ENCODE data around the gene MPST.

Gene MPST

DNA sequence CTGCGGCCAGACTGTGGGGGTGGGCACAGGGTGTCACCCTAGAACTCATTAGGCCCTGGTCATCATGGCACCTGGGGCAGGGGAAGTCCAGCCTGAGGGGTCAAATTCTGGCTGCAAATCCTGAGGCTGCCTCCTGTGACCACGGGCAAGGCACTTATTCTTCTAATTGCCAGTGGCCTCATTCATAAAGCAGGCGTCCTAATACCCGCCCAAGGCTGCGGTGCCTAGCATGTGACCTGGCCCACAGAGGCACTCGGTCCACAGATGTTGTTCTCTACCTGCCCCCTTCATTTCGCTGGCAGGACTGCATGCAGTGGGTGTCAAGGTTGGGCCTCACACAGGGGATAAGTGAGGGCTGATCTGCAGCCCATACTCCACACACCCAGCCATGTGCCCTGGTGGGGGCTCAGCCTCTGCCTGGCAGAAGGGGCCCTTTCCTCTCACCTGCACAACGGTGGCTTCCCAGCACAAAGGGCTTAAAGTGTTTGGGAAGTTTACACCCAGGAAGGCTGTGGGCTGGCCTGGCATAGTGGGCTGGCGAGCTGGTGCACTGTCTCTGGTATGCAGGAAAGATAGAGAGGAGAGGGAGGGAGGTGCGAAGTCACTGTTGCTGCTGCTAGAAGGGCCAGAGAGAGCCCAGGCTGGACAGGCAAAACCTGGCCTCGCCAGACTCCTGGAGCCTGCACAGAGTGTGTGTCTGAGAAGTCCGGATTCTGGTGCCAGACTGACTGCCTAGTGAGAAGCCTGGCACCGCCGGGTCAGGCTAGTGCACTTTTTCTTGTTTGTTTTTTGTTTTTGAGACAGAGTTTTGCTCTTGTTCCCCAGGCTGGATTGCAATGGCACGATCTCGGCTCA is 3.2 kb downstream of the MPST start:
- H3K4me3 ChIP-seq (ENCODE audit: low read depth, low read length): no peak overlapping the region
- H3K27me3 ChIP-seq: no peaks in the 10 kb centered on the region
- H3K4me1 ChIP-seq: peaks cover 6% of the 10 kb centered on the region
- peaks cover 54% of the 10 kb centered on the region for H3K36me3 ChIP-seq
- TF ChIP-seq, protein P1, sequence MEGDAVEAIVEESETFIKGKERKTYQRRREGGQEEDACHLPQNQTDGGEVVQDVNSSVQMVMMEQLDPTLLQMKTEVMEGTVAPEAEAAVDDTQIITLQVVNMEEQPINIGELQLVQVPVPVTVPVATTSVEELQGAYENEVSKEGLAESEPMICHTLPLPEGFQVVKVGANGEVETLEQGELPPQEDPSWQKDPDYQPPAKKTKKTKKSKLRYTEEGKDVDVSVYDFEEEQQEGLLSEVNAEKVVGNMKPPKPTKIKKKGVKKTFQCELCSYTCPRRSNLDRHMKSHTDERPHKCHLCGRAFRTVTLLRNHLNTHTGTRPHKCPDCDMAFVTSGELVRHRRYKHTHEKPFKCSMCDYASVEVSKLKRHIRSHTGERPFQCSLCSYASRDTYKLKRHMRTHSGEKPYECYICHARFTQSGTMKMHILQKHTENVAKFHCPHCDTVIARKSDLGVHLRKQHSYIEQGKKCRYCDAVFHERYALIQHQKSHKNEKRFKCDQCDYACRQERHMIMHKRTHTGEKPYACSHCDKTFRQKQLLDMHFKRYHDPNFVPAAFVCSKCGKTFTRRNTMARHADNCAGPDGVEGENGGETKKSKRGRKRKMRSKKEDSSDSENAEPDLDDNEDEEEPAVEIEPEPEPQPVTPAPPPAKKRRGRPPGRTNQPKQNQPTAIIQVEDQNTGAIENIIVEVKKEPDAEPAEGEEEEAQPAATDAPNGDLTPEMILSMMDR (IDR thresholded peaks at IDR 0.05; ENCODE audit: low read depth, low read length): no peak
- H3K9me3 ChIP-seq: no peaks in the 10 kb centered on the region
- DNase-seq: no peak

DNA sequence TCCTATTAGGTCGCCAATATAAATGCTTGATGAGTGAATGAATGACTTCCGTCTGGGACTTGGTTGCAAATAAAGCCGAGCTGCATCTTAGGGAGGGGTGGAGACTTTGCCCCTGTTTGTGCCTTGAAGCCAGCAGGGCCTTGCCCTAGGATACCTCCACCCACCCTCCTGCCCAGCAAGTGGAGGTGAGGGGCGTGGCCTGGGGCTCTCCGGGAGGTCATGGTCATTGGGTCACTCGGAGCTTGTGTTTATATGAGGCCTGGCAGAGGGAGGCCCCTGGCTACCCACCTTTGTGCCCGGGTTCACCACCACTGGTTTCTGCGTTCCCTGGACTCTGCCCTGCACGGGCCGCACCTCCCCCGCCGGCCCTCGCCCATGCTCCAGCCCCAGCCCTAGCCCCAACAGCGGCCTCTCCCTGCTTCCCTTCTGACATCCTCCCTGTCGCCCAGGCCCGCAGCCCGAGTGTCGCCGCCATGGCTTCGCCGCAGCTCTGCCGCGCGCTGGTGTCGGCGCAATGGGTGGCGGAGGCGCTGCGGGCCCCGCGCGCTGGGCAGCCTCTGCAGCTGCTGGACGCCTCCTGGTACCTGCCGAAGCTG is 4.3 kb downstream of the MPST start:
- Histone ChIP-seq H3K9me3 (no peaks in the 10 kb centered on the region), H3K4me3 (ENCODE audit: low read depth, low read length) (no peak overlapping the region), H3K4me1 (no peaks in the 10 kb centered on the region), H3K27me3 (no peaks in the 10 kb centered on the region), H3K36me3 (peaks cover 54% of the 10 kb centered on the region)
- TF ChIP-seq, protein P1 (IDR thresholded peaks at IDR 0.05; ENCODE audit: low read depth, low read length): no peak
- DNase-seq: no peak

DNA sequence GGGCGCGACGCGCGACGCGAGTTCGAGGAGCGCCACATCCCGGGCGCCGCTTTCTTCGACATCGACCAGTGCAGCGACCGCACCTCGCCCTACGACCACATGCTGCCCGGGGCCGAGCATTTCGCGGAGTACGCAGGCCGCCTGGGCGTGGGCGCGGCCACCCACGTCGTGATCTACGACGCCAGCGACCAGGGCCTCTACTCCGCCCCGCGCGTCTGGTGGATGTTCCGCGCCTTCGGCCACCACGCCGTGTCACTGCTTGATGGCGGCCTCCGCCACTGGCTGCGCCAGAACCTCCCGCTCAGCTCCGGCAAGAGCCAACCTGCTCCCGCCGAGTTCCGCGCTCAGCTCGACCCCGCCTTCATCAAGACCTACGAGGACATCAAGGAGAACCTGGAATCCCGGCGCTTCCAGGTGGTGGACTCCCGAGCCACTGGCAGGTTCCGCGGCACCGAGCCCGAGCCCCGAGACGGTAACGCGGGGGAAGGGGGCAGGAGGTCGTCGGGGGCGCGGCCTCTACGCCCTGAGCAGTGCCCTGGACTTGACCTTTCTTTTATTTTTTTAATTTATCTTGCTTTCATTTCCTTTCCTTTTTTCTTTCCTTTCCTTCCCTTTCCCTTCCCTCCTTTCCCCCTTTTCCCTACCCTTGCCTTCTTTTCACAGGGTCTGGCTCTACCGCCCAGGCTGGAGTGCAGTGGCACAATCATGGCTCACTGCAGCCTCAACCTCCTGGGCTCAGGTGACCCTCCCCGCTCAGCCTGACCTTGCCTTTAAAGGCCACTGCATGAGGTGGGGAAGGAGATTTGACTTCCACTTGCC is 5.0 kb downstream of the MPST start:
- no peaks in the 10 kb centered on the region for H3K4me1 ChIP-seq
- H3K4me3 ChIP-seq (ENCODE audit: low read depth, low read length): no peak overlapping the region

DNA sequence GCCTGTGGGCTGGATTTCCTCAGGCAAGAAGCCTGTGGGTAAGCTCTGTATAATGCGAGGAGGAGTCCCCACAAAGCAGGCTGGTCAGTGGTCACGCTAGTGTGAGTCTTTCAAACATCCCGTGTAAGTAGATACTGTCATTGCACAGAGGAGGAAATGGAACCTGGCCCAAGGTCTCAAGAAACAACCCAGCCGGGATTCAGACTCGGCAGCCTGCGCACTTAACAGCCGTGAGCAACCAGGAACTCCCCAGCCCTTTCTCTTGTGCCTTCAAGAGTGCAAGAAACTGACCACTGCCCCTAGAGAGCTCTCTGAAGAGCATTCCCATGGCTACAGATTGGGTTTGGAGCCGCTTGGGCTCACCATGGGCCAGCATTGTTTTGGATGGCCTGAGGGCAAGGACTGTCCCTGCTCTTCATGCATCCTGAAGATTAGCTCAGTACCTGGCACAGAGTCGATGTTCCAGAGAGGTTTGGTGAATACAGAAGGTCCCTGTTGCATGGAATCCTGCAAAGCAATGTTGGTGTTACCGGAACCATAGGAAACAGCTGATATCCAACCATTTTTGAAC is 6.0 kb downstream of the MPST start:
- DNase-seq: no peak
- Histone ChIP-seq H3K9me3 (no peaks in the 10 kb centered on the region), H3K36me3 (peaks cover 64% of the 10 kb centered on the region), H3K4me1 (no peaks in the 10 kb centered on the region), H3K4me3 (ENCODE audit: low read depth, low read length) (no peak overlapping the region), H3K27me3 (no peaks in the 10 kb centered on the region)
- TF ChIP-seq, protein P1 (IDR thresholded peaks at IDR 0.05; ENCODE audit: low read depth, low read length): no peak

More for the DNA sequence above, 5.0 kb downstream of the MPST start:
- TF ChIP-seq, protein P1 (IDR thresholded peaks at IDR 0.05; ENCODE audit: low read depth, low read length): no peak
- Histone ChIP-seq H3K36me3 (peaks cover 61% of the 10 kb centered on the region), H3K9me3 (no peaks in the 10 kb centered on the region), H3K27me3 (no peaks in the 10 kb centered on the region)
- no peak for DNase-seq

DNA sequence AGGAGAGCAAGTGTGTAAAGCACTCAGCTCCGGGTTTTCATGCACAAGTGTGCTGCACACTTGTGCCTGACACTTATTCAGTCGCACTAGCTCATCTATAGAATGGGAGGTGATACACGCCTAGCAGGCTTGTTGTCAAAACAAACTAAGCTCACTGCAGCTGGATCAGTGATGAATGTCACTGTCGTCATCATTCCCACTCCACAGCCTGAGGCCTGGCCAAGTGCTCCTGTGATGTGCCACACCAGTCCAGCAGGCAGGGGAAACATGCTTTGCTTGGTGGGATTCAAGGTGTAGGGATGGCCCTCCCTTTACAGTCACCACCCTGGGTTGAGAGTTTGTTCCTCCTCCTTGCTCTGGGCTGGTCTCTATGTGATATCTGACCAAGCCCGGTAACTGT is 6.8 kb downstream of the MPST start:
- Histone ChIP-seq H3K27me3 (no peaks in the 10 kb centered on the region), H3K4me3 (ENCODE audit: low read depth, low read length) (no peak overlapping the region), H3K9me3 (no peaks in the 10 kb centered on the region), H3K4me1 (no peaks in the 10 kb centered on the region), H3K36me3 (peaks cover 64% of the 10 kb centered on the region)
- DNase-seq: no peak
- TF ChIP-seq, protein P1 (IDR thresholded peaks at IDR 0.05; ENCODE audit: low read depth, low read length): no peak
